IPS-20b (cell line): ENCODE measurements around the gene MESP1.
A peak's percentile ranks its signal among the peaks of the same experiment; 100 is the strongest.

ENCODE experiments used
- H3K27ac ChIP-seq: one replicate; pipeline ENCODE4 v1.5.1; 2013; ENCODE audit warnings: low read length
- H3K27me3 ChIP-seq: 2 replicates; pipeline ENCODE4 v1.6.1; 2013; ENCODE audit warnings: mild to moderate bottlenecking, low read length, inconsistent platforms; ENCODE audit not compliant: insufficient read depth
- H3K36me3 ChIP-seq: 2 replicates; pipeline ENCODE4 v1.6.1; 2013; ENCODE audit warnings: low read depth, mild to moderate bottlenecking, inconsistent platforms, low read length, moderate library complexity; ENCODE audit not compliant: insufficient read depth
- H3K4me1 ChIP-seq: 2 replicates; pipeline ENCODE4 v1.6.1; 2013; ENCODE audit warnings: mild to moderate bottlenecking, control low read depth, inconsistent platforms, low read length, moderate library complexity; ENCODE audit not compliant: insufficient read depth
- H3K4me3 ChIP-seq: 2 replicates; pipeline ENCODE4 v1.5.1; 2013; ENCODE audit warnings: mild to moderate bottlenecking, low read length, inconsistent platforms
- H3K9ac ChIP-seq: 2 replicates; pipeline ENCODE4 v1.6.1; 2013; ENCODE audit warnings: low read depth, mild to moderate bottlenecking, inconsistent platforms, low read length, moderate library complexity
- H3K9me3 ChIP-seq: 2 replicates; pipeline ENCODE4 v1.6.1; 2013; ENCODE audit warnings: mild to moderate bottlenecking, low read depth, low read length, inconsistent platforms; ENCODE audit not compliant: insufficient read depth

Gene MESP1

DNA sequence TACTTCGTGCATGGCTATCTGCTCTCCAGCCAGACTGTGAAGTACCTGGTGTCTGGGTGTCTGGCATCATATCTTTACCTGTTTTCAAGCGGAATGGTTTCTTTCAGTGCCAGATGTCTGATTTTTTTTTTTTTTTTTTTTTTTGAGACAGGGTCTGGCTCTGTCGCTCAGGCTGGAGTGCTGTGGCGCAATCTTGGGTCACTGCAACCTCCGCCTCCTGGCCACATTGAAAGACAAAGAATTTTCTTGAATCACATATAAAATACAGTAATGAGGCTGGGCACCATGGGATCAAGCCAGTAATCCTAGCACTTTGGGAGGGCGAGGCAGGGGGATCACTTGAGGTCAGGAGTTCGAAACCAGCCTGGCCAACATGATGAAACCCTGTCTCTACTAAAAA is 2.8 kb upstream of the MESP1 start:
- Histone ChIP-seq H3K4me1 (peaks cover 3% of the 10 kb centered on the region; the same call in 1 of the 2 replicates), H3K4me3 (no peak overlapping the region), H3K9ac (no peak overlapping the region), H3K9me3 (no peaks in the 10 kb centered on the region), H3K27ac (no peak overlapping the region), H3K36me3 (no peaks in the 10 kb centered on the region), H3K27me3 (peaks cover 69% of the 10 kb centered on the region)

DNA sequence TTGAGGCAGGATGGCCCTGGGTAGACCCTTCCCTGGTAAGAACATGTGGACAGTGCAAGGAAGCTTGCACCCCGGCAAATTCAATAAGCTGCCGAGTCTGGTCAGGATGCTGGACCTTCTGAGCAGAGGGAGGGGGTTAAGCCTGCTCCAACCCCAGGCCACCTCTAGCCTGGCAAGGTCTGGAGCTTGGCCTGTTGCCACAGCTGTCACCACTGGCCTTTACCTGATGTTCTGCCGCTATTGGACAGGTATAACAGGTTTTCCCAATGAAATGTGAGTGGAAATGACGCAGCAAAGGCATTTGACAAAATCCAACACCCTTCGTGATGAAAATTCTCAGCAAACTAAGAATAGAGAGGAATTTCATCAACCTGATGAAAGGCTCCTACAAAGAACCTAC is 699 bp upstream of the MESP1 start:
- Histone ChIP-seq H3K9me3 (no peaks in the 10 kb centered on the region), H3K4me3 (no peak overlapping the region), H3K27me3 (peaks cover 91% of the 10 kb centered on the region), H3K36me3 (no peaks in the 10 kb centered on the region), H3K27ac (no peak overlapping the region), H3K9ac (no peak overlapping the region), H3K4me1 (peaks cover 6% of the 10 kb centered on the region; the same call in 1 of the 2 replicates)

DNA sequence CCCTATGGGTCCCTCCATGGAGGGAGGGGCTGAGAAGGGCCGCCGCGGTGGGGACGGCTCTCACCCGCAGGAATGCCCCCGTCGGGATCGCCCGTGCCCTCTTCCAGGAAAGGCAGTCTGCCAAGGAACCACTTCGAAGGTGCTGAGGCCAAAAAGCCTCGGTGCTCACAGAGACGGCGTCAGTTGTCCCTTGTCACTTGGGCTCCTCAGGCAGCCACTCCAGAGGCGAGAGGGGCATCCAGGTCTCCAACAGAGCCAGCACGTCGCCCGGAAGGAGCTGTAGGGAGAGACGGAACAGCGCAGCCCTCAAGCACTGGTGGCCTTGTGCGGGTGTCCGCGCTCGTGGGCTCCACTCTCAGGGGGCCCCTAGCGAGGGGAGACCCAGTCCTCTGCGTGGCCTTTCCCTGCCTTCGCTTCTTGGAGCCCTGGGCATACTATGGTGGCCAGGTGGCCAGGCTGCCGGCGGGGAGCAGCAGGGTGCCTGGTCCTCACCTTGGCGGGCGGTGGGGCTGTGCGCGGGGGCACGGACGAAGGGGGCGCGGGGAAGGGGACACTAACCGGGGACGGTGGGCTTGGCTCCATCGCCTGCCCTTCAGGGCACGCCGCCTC is 994 bp downstream of the MESP1 start:
- peaks cover 6% of the 10 kb centered on the region; the same call in 1 of the 2 replicates for H3K4me1 ChIP-seq
- no peak overlapping the region for H3K27ac ChIP-seq
- H3K27me3 ChIP-seq, result peaks cover 95% of the 10 kb centered on the region
- H3K9ac ChIP-seq, result no peak overlapping the region
- H3K9me3 ChIP-seq, result no peaks in the 10 kb centered on the region
- peak overlapping the region; percentile 46; the same call in 1 of the 2 replicates for H3K4me3 ChIP-seq
- H3K36me3 ChIP-seq, result no peaks in the 10 kb centered on the region

DNA sequence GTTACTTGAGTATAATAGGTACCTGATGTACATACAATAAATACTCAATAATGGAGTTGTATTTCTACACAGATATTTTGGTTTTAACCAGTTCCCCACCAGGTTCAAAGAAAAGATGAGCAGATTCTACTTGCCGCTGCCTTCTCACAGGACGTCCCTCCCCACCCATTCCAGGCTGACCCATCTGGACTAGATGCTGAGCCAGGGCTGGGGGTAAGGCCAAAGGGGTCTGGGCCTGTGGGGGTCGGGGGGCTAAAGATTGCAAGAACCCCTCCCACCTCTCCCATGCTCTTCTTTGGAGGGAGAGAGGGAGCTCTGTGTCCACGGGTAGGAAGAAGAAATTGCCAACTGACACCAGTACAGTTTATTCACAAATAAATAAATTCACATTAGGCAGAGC is 1.5 kb downstream of the MESP1 start:
- no peak overlapping the region for H3K9ac ChIP-seq
- peaks cover 96% of the 10 kb centered on the region for H3K27me3 ChIP-seq
- H3K27ac ChIP-seq, result no peak overlapping the region
- H3K36me3 ChIP-seq, result no peaks in the 10 kb centered on the region
- no peaks in the 10 kb centered on the region for H3K9me3 ChIP-seq
- H3K4me3 ChIP-seq, result 0 out of 2 replicates have a peak overlapping the region, but pooled peaks have one; percentile 46
- H3K4me1 ChIP-seq, result peaks cover 6% of the 10 kb centered on the region; the same call in 1 of the 2 replicates

DNA sequence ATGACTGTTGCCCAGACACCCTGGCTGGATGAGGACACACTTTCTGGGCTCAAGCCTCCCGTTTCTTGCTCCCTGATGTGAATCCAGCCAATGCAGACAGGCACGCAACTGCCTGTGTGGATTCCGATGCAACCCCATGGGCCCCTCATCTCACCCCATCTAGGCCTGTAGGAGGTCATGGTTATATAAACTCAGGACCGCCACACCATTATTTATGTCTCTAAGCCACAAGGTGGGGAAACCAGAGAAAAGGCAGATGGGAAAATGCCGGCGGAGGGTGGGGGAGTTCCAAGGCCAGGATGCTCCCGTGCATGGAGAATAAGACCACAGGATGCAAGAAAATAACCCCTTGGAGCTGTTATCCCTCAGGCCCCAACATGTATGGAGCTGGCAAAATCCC is 2.0 kb downstream of the MESP1 start:
- H3K27me3 ChIP-seq, result peaks cover 98% of the 10 kb centered on the region
- no peak overlapping the region for H3K9ac ChIP-seq

DNA sequence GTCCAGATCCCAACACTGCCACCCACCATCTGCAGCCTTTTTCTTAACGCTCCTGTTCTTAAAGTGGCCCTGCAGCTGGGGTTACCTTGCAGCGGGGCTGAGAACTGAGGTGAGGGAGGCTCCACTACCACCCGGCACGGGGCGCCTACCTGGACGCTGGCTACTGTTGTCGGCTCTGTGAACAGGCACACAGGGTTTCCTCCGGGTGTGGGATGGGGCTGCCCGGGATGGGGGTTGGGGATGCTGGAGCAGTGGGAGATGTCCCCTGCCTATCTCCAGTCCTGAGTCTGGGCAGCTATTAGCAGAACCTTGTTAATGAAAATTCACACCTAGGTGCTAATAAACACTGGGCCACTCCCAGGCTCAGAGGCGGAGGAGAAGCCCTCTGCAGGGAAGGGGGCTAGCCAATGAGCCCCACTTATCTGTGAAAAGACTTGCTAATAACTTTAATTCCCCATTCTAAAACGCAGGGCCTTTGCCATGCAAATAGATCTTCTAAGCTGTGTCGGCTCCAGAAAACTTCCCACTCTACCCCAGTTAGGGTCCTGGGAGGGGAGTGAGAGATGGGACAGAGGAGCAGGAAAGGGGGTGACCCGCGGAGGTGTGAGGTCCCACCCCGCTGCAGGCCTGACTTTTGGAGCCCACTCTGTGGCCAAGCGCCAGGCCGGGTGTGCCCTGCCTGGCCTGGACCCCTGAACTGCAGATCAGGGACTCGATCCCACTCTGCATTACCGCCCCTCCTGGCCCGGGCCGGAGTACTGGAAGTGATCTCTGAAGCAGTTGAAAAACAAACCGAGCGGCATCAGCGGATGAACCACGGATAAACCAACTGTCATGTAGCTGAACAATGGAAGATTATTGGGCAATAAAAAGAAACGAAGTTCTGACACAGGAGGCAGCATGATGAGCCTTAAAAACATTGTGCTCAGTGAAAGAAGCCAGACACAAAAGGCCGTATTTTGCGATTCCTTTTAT is 3.1 kb downstream of the MESP1 start:
- Histone ChIP-seq H3K9me3 (no peaks in the 10 kb centered on the region), H3K4me3 (peak overlapping the region; percentile 55), H3K4me1 (peaks cover 6% of the 10 kb centered on the region; the same call in 1 of the 2 replicates), H3K27ac (no peak overlapping the region), H3K27me3 (peaks cover 98% of the 10 kb centered on the region), H3K9ac (no peak overlapping the region), H3K36me3 (no peaks in the 10 kb centered on the region)

More for the DNA sequence above, 2.0 kb downstream of the MESP1 start:
- peaks cover 6% of the 10 kb centered on the region; the same call in 1 of the 2 replicates for H3K4me1 ChIP-seq
- H3K4me3 ChIP-seq, result no peak overlapping the region
- H3K27ac ChIP-seq, result no peak overlapping the region
- H3K9me3 ChIP-seq, result no peaks in the 10 kb centered on the region
- H3K36me3 ChIP-seq, result no peaks in the 10 kb centered on the region

DNA sequence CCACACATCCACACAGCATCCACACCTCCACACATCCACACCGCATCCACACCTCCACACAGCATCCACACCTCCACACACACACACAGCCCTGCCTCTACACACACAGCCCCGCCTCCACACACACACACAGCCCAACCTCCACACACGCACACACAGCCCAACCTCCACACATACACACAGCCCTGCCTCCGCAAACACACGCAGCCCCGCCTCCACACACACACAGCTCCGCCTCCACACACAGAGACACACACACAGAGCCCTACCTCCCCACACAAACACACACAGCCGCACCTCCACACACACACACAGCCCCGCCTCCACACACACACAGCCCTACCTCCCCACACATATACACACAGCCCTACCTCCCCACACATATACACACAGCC is 4.7 kb downstream of the MESP1 start:
- peaks cover 6% of the 10 kb centered on the region; the same call in 1 of the 2 replicates for H3K4me1 ChIP-seq
- H3K4me3 ChIP-seq, result no peak overlapping the region
- H3K27me3 ChIP-seq, result peaks cover 85% of the 10 kb centered on the region
- H3K27ac ChIP-seq, result no peak overlapping the region
- no peaks in the 10 kb centered on the region for H3K9me3 ChIP-seq
- no peak overlapping the region for H3K9ac ChIP-seq
- H3K36me3 ChIP-seq, result no peaks in the 10 kb centered on the region

DNA sequence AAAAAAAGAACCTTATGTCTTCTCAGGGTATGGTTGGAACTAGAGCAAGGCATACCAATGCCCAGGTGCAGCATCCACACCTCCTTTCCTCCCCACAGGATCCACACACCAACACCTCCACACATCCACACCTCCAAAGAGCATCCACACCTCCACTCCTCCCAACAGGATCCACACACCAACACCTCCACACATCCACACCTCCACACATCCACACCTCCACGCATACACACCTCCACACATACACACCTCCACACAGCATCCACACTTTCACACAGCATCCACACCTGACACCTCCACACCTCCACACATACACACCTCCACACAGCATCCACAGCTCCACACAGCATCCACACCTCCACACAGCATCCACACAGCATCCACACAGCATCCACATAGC is 5.3 kb downstream of the MESP1 start:
- Histone ChIP-seq H3K27me3 (peaks cover 80% of the 10 kb centered on the region), H3K9ac (no peak overlapping the region), H3K4me1 (peaks cover 6% of the 10 kb centered on the region; the same call in 1 of the 2 replicates), H3K4me3 (no peak overlapping the region), H3K36me3 (no peaks in the 10 kb centered on the region), H3K9me3 (no peaks in the 10 kb centered on the region), H3K27ac (no peak overlapping the region)

DNA sequence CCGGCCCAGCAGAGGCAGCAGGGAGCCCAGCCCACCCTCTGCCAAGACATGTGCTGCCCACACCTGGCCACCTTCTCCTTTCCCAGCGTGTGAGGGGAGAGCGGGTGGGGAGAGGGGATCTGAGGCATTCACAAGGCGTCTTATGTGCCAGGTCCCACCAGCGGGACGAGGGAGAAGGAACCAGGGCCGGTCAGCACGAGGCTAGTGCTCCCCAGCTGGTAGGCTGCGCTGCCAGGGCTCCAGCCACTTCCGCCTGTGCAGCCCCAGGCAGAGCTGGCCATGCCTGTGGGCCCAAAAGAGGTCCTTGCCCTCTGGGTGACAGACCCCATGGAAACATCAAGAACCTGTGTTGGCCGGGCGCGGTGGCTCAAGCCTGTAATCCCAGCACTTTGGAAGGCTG is 5.9 kb downstream of the MESP1 start:
- Histone ChIP-seq H3K27me3 (peaks cover 75% of the 10 kb centered on the region), H3K4me3 (no peak overlapping the region), H3K9ac (no peak overlapping the region), H3K9me3 (no peaks in the 10 kb centered on the region), H3K27ac (no peak overlapping the region), H3K36me3 (no peaks in the 10 kb centered on the region), H3K4me1 (peaks cover 6% of the 10 kb centered on the region; the same call in 1 of the 2 replicates)

DNA sequence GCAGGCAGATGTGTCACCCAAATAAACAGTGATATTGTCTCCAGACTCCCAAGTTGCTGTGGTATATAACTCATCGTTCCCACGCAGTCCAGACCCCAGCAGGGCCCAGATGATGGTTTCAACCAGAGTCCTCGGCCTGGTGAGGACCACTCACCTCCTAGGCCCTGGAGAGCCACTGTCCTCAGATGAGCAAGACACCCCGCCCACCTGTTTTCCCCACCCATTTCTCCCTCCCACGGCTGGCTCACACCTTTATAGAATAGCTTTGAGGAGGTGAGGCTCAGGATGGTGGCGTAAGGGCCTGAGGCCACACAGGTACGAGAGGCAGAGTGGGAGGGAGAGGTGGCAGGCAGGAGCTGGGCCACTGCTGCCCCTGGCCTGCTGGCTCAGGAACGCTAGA is 7.5 kb downstream of the MESP1 start:
- H3K4me3 ChIP-seq, result no peak overlapping the region
- H3K27ac ChIP-seq, result no peak overlapping the region
- peaks cover 3% of the 10 kb centered on the region; the same call in 1 of the 2 replicates for H3K4me1 ChIP-seq
- no peaks in the 10 kb centered on the region for H3K9me3 ChIP-seq
- no peaks in the 10 kb centered on the region for H3K36me3 ChIP-seq
- peaks cover 59% of the 10 kb centered on the region for H3K27me3 ChIP-seq
- no peak overlapping the region for H3K9ac ChIP-seq

DNA sequence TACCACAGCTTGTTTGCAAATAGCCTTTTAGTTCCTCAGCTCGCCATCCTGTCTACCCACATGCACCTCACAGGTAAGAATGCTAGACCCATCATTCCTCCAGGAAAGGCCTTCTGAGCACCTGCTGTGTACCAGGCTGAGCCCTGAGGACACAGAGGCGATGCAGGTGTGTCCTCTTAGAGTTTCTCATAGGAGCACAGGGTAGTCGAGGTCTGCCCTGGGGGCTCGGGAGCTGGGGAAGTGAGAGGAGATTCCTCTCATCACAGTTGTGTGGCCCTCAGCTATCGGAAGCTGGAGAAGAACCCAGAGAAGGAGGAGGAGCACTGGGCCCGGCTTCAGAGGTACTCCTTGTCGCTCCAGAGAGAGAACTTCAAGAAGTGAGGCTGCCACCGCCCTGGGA is 8.0 kb downstream of the MESP1 start:
- peaks cover 3% of the 10 kb centered on the region; the same call in 1 of the 2 replicates for H3K4me1 ChIP-seq
- no peaks in the 10 kb centered on the region for H3K36me3 ChIP-seq
- H3K4me3 ChIP-seq, result no peak overlapping the region
- H3K27me3 ChIP-seq, result peaks cover 54% of the 10 kb centered on the region
- H3K9me3 ChIP-seq, result no peaks in the 10 kb centered on the region
- no peak overlapping the region for H3K27ac ChIP-seq
- H3K9ac ChIP-seq, result no peak overlapping the region
